GM21390 (cell line): ENCODE data around the gene GJA10.
"Not testable (repeated sequence)": the region's sequence is repeated elsewhere in the genome, so short reads cannot be mapped to it uniquely, and the experiment has no call there.

Experiments
- ATAC-seq: cut with Tn5 transposase; IDR thresholded peaks from one replicate; pipeline ENCODE4 v1.9.1; 2021; ENCODE audit not compliant: unreplicated experiment

The GJA10 gene

DNA sequence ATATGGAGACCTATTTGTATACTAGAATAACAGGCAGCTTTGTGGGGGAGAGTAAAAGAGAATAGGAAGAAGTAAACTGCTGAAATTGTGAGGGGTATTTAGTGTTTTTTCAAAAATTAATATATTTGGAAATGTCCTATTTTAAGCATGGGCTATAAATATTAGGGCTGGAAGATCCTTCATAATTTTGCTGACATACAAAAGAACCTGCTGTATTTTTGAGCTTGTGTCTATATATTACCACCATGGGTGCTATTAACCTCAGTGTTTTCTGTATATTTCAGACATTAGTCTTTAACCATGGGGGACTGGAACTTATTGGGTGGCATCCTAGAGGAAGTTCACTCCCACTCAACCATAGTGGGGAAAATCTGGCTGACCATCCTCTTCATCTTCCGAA is at the start of gene GJA10:
TSS of gene GJA10 (plus strand) at position 301 of the 400 bp plus-strand sequence. CDS start at position 301, 0 bp downstream.
- ATAC-seq, result no peak

DNA sequence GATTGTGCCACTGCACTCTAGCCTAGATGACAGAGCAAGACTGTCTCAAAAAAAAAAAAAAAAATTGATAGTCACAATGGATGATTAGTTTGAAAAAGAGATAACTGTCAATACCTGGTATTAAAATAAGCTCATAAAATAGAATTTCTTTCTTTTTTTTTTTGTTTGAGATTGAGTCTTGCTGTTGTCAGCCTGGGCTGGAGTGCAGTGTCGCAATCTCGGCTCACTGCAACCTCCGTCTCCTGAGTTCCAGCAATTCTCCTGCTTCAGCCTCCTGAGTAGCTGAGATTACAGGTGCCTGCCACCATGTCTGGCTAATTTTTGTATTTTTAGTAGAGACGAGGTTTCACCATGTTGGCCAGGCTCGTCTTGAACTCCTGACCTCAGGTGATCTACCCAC is 46.8 kb upstream of the GJA10 start:
- not testable (repeated sequence) for ATAC-seq

DNA sequence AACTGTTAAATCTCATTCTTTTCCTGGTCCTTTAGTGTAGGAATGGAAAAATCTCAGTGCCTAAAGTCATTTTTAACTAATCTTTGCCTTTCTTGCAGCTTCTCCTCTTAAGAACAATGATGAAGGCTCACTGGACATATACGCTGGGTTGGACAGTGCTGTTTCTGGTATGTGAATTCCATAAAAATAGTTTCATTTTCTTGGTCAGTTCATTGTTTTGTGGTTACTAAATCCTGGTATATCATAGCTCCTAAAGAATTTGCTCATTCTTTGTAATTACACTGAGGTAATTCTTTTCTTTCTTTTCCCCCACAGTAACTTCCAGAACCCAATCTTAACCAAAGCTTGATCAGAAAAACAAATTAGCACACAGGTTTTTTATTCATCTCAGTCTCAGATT is 41.2 kb upstream of the GJA10 start:
- ATAC-seq, result no peak

DNA sequence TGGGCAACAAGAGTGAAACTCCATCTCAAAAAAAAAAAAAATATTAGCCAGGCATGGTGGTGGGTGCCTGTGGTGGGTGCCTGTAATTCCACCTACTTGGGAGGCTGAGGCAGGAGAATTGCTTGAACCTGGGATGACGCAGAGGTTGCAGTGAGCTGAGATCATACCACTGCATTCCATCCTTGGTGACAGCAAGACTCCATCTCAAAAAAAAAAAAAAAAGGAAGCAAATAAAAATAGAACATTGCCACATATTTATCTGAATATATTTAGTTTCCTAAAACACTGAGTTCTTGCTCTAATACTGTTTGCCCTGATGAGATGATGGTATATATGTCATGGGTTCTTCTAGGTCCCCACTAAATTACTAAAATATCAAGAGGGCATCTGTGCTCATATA is 36.2 kb upstream of the GJA10 start:
- ATAC-seq, result no peak

DNA sequence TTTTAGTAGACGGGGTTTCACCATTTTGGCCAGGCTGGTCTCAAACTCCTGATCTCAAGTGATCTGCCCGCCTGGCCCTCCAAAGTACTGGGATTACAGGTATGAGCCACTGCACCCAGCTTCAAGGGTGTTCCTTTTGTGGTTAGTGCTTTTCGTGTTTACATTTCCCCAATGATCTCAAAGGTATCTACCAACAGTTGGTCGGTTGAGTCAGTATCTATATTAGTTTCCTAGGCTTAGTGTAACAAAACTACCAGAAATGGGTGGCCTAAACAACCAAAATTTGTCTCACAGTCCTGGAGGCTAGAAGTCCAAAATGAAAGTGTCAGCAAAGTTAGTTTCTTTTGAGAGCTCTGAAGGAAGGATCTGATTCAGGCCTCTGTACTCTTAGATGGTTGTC is 34.5 kb upstream of the GJA10 start:
- ATAC-seq, result peak; percentile 64

DNA sequence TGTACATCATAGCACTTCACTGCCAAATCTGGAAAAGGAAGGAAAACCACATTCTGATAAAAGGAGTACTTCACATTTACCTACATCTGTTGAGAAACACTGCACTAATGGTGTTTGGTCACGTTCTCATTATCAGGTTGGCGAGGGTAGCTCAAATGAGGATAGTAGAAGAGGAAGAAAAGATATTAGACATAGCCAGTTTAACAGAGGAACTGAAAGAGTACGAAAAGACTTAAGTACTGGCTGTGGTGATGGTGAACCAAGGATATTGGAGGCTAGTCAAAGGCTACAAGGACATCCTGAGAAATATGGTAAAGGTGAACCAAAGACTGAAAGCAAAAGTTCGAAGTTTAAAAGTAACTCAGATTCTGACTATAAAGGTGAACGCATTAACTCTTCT is 32.0 kb upstream of the GJA10 start:
- ATAC-seq, result peak; percentile 75

DNA sequence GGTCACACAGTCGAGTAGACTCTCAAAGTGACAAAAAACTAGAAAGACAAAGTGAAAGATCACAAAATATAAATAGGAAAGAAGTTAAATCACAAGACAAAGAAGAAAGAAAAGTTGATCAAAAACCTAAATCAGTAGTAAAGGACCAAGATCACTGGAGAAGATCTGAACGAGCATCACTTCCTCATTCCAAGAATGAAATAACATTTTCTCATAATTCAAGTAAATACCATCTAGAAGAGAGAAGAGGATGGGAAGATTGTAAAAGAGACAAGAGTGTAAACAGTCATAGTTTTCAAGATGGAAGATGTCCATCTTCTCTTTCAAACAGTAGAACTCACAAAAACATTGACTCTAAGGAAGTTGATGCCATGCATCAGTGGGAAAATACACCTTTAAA is 31.6 kb upstream of the GJA10 start:
- peak; percentile 18 for ATAC-seq

DNA sequence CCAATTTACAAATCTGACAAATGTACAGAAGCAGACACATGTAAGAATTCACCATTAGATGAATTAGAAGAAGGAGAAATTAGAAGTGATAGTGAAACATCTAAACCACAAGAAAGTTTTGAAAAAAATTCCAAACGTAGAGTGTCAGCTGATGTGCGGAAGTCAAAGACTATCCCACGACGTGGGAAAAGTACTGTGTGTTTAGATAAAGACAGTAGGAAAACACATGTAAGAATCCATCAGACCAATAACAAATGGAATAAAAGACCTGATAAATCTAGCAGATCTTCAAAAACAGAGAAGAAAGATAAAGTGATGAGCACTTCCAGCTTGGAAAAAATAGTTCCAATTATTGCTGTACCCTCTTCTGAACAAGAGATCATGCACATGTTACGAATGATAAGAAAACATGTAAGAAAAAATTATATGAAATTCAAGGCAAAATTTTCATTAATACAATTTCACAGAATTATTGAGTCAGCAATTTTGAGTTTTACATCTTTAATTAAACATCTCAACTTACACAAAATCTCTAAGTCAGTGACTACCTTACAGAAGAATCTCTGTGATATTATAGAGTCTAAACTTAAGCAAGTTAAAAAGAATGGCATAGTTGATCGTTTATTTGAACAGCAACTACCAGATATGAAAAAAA is 28.1 kb upstream of the GJA10 start:
- no peak for ATAC-seq

DNA sequence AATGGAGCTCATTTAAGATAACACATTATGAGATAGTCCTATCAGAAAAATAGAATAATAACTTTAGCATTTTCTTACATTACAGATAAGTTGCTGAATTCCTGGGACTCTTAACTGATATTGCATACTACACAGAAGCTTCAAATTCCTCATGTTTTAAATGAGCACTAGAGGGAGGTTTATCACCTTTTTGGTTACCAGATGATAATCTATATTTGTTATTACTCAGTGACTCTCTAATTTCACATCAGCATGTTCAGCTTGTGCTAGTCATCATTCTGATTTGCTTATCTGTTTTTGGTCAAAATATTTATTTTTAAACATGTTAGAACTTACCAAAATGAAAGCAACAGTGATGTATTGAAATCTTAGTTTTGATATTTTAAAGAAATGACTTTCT is 20.5 kb upstream of the GJA10 start:
- ATAC-seq, result no peak

DNA sequence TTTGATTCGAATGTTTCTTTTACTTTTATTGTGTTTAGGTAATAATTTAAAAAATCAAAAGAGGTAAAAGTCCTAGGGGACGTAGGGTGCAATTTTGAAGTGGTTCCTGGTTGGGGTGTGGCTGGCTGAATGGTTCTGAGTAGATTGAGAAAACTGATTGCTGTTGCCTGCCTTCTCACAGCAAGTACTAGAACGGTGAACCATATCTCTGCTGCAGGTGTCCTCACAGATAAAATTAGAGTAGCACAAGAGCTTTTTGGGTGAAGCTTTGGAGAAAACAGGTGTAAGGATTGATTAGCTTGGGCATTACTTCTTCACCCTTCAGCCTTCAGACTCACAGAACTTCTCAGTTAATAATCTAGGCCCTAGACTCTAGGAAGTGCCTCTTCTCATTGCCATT is 19.8 kb upstream of the GJA10 start:
- no peak for ATAC-seq

DNA sequence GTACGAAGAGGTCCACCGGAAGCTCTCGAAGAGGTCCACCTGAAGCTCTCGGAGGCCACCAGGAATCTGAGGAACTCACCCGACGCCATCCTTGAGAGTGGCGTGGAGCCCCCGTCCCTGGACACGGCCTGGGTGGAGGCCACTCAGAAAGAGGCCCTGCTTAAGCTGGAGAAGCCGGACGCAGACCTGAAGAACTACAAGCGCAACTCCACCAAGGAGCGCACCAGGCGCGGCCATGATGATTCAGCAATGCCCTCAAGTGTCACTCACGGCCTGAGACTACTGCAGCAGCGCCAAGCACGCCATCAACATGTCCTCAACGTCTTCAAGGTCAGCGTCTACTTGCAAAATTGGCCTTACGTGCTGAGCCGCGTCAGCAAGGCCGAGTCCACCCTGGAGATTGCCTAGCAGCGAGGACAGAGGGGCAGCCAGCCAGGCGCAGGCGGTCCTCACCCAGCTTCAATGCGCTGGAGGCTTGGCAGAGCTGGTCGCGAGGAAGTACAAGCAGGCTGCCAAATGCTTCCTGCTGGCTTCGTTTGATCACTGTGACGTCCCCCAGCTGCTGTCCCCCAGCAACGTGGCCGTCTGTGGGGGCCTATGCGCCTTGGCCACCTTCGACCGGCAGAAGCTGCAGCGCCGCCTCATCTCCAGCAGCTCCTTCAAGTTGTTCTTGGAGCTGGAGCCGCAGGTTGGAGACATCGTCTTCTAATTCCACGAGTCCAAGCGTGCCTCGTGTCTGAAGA is 7.7 kb upstream of the GJA10 start:
- no peak for ATAC-seq

DNA sequence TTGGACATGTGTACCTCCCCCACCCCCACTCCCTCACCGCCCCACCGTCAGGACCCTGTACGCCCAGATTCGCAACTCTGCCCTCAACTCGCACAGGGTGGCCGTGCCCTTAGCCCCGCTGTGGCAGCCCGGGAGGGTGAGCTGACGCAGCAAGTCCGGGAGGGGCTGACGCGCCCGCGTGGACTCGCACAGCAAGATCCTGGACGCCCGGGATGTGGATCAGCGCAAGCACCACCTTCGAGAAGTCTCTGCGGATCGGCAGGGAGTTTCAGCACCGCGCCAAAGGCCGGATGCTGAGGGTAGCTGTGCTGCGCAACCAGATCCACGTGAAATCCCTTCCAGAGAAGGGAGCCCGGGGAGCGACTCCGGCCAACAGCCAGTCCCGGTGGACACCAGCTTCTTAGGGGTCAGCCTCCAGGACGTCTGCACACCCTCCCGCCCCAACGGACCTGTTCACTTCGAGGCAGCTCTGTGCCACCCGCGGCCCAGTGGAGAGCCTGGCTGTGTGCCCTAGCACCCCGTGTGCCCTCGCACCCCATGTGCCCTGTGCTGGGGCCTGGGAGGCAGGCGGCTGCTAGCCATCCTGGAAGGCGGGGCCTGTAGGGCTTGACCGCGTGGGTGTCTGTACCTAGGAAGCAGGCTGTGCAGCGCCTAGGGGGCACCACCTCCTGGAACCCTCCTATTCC is 6.7 kb upstream of the GJA10 start:
- ATAC-seq, result no peak

DNA sequence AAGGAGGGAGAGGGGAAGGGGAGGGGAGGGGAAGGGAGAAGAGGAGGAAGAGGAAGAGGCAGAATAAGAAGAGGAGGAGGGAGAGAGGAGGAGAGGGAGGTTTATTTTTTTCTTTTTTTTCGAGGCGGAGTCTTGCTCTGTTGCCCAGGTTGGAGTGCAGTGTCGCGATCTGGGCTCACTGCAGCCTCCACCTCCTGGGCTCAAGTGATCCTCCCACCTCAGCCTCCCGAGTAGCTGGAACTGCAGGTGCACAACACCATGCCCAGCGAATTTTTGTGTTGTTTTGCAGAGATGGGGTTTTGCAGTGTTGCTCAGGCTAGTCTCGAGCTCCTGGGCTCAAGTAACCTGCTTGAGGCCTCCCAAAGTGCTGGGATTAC is 6.1 kb upstream of the GJA10 start:
- ATAC-seq, result no peak

DNA sequence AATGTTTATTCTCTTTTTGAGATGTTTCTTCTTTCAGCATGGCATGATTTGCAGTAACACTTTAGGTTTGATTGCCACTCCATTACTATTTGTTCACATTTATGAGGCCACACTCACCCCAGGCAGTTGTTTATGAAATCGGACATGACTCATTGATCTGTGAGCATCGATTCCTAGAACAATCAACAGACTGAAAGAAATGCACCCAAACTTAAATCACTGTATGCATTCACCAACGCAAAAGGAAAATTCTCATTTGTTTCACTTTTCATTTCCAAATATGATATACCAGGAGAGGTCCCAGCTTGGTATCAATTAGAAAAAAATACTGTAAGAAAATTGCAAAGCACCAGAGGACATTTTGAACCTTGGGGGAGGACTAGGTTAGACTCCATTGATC is 5.4 kb upstream of the GJA10 start:
- no peak for ATAC-seq

DNA sequence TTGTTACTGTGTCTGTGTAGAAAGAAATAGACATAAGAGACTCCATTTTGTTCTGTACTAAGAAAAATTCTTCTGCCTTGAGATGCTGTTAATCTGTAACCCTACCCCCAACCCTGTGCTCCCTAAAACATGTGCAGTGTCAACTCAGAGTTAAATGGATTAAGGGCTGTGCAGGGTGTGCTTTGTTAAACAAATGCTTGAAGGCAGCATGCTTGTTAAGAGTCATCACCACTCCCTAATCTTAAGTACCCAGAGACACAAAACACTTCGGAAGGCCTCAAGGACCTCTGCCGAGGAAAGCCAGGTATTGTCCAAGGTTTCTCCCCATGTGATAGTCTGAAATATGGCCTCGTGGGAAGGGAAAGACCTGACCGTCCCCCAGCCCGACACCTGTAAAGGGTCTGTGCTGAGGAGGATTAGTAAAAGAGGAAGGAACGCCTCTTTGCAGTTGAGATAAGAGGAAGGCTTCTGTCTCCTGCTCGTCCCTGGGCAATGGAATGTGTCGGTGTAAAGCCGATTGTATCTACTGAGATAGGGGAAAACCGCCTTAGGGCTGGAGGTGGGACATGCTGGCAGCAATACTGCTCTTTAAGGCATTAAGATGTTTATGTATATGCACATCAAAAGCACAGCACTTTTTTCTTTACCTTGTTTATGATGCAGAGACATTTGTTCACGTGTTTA is 3.3 kb upstream of the GJA10 start:
- ATAC-seq, result not testable (repeated sequence)

DNA sequence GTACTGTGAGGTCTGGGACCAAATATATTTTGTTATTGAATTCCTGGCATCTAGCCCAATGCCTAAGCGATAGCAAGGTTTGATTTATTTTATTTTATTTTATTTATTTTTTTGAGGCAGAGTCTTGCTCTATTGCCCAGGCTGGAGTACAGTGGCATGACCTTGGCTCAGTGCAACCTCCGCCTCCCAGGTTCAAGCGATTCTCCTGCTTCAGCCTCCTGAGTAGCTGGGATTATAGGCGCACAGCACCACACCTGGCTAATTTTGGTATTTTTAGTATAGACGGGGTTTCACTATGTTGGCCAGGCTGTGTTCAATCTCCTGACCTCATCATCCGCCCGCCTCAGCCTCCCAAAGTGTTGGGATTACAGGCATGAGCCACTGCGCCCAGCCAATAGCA is 1.7 kb upstream of the GJA10 start:
- not testable (repeated sequence) for ATAC-seq

DNA sequence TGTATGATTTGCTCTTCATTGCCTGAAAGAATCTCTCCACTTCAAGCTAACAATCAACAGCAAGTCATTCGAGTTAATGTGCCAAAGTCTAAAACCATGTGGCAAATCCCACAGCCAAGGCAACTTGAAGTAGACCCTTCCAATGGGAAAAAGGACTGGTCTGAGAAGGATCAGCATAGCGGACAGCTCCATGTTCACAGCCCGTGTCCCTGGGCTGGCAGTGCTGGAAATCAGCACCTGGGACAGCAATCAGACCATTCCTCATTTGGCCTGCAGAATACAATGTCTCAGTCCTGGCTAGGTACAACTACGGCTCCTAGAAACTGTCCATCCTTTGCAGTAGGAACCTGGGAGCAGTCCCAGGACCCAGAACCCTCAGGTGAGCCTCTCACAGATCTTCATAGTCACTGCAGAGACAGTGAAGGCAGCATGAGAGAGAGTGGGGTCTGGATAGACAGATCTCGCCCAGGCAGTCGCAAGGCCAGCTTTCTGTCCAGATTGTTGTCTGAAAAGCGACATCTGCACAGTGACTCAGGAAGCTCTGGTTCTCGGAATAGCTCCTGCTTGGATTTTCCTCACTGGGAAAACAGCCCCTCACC is 1.1 kb downstream of the GJA10 start:
- ATAC-seq, result no peak

DNA sequence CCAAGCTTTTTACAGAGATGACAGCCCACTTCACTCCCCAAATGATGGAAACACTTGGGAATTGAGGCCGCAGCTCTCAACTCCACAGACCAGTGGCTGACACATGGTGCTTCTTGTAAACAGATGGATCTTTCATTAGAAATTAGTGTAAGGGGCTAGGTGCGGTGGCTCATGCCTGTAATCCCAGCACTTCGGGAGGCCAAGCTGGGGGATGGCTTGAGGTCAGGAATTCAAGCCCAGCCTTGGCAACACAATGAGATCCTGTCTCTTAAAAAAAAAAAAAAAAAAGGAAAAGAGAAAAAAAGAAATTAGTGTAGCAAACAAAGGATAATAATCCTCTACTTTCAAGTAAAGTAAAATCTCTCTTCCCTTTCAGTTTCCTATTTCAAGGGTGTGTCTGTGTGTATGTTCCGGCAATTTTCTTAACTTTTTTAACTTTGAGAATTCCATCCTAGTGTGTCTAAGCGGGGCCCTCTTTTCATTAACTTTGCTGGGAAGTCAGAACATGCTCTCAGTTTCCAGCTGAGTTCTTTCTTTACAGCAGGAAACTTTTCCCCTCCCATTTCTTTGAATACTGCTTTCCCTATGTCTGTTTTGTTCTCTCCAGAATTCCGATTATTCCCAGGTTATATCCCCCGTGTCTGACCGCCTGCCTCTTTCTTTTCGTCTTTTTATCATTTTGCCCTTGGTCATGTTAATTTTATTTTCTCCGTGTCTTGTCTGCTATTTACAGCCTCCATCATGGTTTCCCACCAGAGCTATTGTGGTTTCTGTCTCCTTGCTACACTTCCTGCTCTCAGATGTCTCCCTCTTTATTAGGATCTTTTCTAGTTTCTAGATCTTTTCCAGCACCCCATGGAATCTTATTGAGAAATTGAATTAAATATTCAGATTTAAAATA is 16.0 kb downstream of the GJA10 start:
- ATAC-seq, result not testable (repeated sequence)

DNA sequence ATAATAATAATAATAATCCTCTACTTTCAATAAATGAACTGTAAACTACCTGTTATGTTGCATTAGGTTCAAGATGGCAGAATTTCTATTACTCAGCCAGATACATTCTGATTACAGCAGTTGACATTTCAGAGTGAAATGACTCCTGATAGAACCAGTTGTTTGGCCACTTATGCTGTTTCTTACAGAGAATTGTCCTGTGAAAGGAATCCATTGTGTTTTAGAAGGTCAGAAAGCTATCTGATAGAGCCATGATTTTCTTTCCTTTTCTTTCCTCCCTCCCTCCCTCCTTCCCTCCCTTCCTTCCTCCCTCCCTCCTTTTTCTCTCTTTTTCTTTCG is 16.6 kb downstream of the GJA10 start:
- no peak for ATAC-seq

DNA sequence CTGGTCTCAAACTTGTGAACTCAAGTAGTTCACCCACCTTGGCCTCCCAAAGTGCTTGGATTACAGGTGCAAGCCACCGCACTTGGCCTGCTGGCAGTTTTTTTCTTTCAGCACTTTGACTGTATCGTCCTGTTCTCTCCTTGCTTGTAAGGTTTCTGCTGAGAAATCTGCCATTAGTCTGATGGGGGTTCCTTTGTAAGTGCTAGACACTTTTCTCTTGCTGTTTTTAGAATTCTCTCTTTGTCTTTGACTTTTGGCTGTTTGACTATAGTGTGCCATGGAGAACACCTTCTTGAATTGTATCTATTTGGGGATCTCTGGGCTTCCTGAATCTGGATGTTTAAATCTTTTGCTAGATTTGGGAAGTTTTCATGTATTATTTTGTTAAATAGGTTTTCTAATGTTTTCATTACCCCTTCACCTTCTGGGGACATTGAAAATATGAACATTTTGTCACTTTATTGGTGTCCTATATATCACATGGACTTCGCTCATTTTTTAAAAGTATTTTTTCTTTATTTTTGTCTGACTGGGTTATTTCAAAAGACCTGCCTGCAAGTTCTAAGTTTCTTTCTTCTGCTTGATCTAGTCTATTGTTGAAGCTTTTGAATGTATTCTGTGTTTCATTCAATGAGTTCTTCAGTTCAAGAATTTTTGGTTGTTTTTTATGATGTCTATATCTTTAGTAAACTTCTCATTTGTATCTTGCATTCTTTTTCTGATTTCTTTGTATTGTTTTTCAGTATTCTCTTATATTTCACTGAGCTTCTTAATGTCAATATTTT is 22.1 kb downstream of the GJA10 start:
- no peak for ATAC-seq
